Inferior parietal cortex (tissue), 1 donor: ENCODE results near the gene PRELP.

Source experiments
- DNase-seq: peaks from one replicate; pipeline ENCODE4 v3.0.0-alpha.2; 2016; ENCODE audit errors: extremely low spot score

PRELP gene

GRCh38 chr1:203524152-203524551 lies 48.5 kb downstream of the PRELP start:
- DNase-seq, result no peak

GRCh38 chr1:203524824-203525223 lies 49.2 kb downstream of the PRELP start:
- DNase-seq, result no peak

GRCh38 chr1:203525685-203526084 lies 50.1 kb downstream of the PRELP start:
- DNase-seq, result no peak

- DNase-seq, result no peak
Observed at GRCh38 chr1:203526130-203526529, 50.5 kb downstream of the PRELP start.

GRCh38 chr1:203526572-203526971 lies 51.0 kb downstream of the PRELP start:
- DNase-seq, result no peak

GRCh38 chr1:203527013-203527412 lies 51.4 kb downstream of the PRELP start:
- no peak for DNase-seq

- no peak for DNase-seq
Observed at GRCh38 chr1:203528063-203528462, 52.5 kb downstream of the PRELP start.

- no peak for DNase-seq
Observed at GRCh38 chr1:203528976-203529835, 53.6 kb downstream of the PRELP start.

- no peak for DNase-seq
Observed at GRCh38 chr1:203531063-203531462, 55.5 kb downstream of the PRELP start.

GRCh38 chr1:203534012-203534411 lies 58.4 kb downstream of the PRELP start:
- DNase-seq, result no peak

GRCh38 chr1:203534526-203534925 lies 58.9 kb downstream of the PRELP start:
- DNase-seq, result no peak

GRCh38 chr1:203536575-203536974 lies 61.0 kb downstream of the PRELP start:
- no peak for DNase-seq

GRCh38 chr1:203536980-203537455 lies 61.4 kb downstream of the PRELP start:
- no peak for DNase-seq

- no peak for DNase-seq
Observed at GRCh38 chr1:203537806-203538464, 62.3 kb downstream of the PRELP start.

- no peak for DNase-seq
Observed at GRCh38 chr1:203538726-203539125, 63.1 kb downstream of the PRELP start.

GRCh38 chr1:203539831-203540546 lies 64.4 kb downstream of the PRELP start:
- DNase-seq, result no peak
